ENCODE measurements around the gene OTOP3. TPM values are rescaled to one million over a fixed set of nuclear protein-coding genes. Genes with fewer than 3 reads are reported as not detected.

Gene OTOP3
- total RNA-seq (2022) (not detected in 2 replicates), Bru-seq, nascent RNA (not detected), BruChase-seq, experiment 1, labeled RNA remaining after a 6-hour chase (not detected), BruChase-seq, experiment 2, labeled RNA remaining after a 2-hour chase (not detected)
- long read RNA-seq: 0 reads

DNA sequence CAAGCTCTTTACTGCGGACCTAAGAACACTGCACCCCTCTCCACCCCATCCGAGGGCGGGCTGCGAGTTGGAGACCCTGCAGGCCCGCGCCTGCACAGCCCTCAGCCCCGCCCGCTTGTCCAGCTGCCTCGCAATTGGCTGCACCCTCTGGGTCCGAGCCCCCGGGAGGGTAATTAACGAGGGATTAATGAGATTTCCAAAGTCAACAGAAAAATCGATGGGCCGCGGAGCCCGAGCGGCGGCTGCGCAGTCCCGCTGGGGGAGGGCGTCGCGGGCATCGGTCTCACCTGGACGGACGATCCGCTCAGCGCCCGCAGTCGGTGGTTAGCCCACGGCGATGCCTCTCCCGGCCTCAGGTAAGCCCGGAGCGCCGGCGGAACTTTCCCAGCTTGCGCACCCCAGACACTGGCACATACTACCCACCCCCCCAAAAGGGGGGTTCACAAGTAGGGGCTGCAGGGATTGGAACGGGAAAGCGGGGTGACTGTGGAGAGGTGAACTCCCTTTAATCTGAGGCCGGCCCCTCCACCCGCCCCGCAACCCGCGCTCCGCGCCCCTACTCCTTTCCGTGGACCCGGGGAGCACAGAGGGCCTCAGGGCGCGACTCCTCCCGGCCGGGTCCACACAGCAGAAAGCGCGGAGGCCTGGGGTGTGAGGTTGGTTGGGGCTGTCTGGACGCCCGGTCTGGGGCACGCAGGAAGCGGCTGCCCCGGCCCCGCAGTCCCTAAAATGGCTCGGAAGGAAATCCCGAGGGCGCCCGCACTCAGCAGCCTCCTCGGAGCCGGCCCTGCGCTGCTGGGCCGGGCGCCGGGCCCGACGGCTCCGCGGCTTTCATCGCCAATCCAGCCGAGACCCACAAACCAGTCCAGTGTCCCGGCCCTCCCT is at the start of gene OTOP3:
Gene OTOP3 (plus strand): TSS at position 314 of the 885 bp plus-strand sequence. CDS start 24 bp downstream, at position 338.
- Mint-ChIP-seq H3K4me3 (ENCODE audit: unreplicated experiment) (no peak within 1 kb of the TSS), H3K4me1 (ENCODE audit: insufficient read depth, unreplicated experiment) (no peaks in the 10 kb centered on the region), H3K9me3 (ENCODE audit: unreplicated experiment) (no peaks in the 10 kb centered on the region), H3K27me3 (ENCODE audit: insufficient read depth, unreplicated experiment) (peaks cover 21% of the 10 kb centered on the region), H3K27ac (ENCODE audit: low read depth, unreplicated experiment) (no peak within 1 kb of the TSS), H3K36me3 (ENCODE audit: insufficient read depth, unreplicated experiment) (peaks cover 6% of the 10 kb centered on the region)
- POLR2A ChIA-PET: no interaction called here
- CTCF ChIA-PET: interaction anchor here (0.5 to 2.3 kb wide), 3 partner anchors 21 to 236 kb away, joined by 3 to 7 read pairs (median 4); no protein-coding TSS in a partner anchor
- intact Hi-C loops (cut with micrococcal nuclease): no loop called here
- TF ChIP-seq, protein P1, sequence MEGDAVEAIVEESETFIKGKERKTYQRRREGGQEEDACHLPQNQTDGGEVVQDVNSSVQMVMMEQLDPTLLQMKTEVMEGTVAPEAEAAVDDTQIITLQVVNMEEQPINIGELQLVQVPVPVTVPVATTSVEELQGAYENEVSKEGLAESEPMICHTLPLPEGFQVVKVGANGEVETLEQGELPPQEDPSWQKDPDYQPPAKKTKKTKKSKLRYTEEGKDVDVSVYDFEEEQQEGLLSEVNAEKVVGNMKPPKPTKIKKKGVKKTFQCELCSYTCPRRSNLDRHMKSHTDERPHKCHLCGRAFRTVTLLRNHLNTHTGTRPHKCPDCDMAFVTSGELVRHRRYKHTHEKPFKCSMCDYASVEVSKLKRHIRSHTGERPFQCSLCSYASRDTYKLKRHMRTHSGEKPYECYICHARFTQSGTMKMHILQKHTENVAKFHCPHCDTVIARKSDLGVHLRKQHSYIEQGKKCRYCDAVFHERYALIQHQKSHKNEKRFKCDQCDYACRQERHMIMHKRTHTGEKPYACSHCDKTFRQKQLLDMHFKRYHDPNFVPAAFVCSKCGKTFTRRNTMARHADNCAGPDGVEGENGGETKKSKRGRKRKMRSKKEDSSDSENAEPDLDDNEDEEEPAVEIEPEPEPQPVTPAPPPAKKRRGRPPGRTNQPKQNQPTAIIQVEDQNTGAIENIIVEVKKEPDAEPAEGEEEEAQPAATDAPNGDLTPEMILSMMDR (IDR thresholded peaks at IDR 0.05; ENCODE audit: unreplicated experiment): no peak
- BruUV-seq (replicated peaks): no TSS peak
- no peak for DNase-seq (ENCODE audit: unreplicated experiment)

DNA sequence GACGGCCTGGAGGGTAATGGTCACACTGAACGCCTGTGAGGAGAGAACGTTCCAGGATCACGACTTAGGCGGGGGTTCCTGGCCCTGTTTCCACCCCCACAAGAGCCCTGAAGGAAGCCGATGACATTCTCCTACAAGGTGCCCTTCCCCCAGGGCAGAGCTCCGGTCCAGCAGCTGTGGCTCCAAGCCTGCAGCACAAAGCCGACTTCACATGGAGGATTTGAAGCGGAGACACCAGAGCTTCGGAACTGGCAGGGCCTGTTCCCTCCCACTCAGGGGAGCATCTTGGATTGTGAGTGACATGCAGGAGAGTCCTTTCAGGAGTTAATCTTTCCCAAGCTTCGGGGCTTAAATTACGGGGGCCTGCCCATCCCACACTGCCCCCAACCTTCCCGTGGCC is 47.2 kb upstream of the OTOP3 start:
- H3K27ac Mint-ChIP-seq (ENCODE audit: low read depth, unreplicated experiment): no peak overlapping the region
- TF ChIP-seq, protein P1 (IDR thresholded peaks at IDR 0.05; ENCODE audit: unreplicated experiment): no peak
- ChIA-PET POLR2A (interaction anchor here (0.6 to 2.1 kb wide), 2 partner anchors 15 to 88 kb away, joined by 3 to 8 read pairs; partner anchors contain the start of gene FDXR), CTCF (interaction anchor here (0.7 to 0.8 kb wide), 2 partner anchors 17 to 58 kb away, joined by 3 read pairs; no protein-coding TSS in a partner anchor)
- no peaks in the 10 kb centered on the region for H3K4me1 Mint-ChIP-seq (ENCODE audit: insufficient read depth, unreplicated experiment)
- peaks cover 32% of the 10 kb centered on the region for H3K27me3 Mint-ChIP-seq (ENCODE audit: insufficient read depth, unreplicated experiment)
- no peak for DNase-seq (ENCODE audit: unreplicated experiment)
- intact Hi-C loops (cut with micrococcal nuclease): no loop called here
- no peaks in the 10 kb centered on the region for H3K9me3 Mint-ChIP-seq (ENCODE audit: unreplicated experiment)
- BruUV-seq (replicated peaks): no TSS peak
- no peaks in the 10 kb centered on the region for H3K36me3 Mint-ChIP-seq (ENCODE audit: insufficient read depth, unreplicated experiment)
- H3K4me3 Mint-ChIP-seq (ENCODE audit: unreplicated experiment): no peak overlapping the region

GRCh38 chr17:74890554-74890953 is 45.1 kb upstream of the OTOP3 start:
- DNase-seq (ENCODE audit: unreplicated experiment): no peak
- Mint-ChIP-seq H3K4me1 (ENCODE audit: insufficient read depth, unreplicated experiment) (no peaks in the 10 kb centered on the region), H3K4me3 (ENCODE audit: unreplicated experiment) (no peak overlapping the region), H3K36me3 (ENCODE audit: insufficient read depth, unreplicated experiment) (no peaks in the 10 kb centered on the region), H3K27ac (ENCODE audit: low read depth, unreplicated experiment) (no peak overlapping the region), H3K9me3 (ENCODE audit: unreplicated experiment) (no peaks in the 10 kb centered on the region), H3K27me3 (ENCODE audit: insufficient read depth, unreplicated experiment) (peaks cover 47% of the 10 kb centered on the region)
- CTCF ChIA-PET: interaction anchor here (0.9 kb wide), 1 partner anchor 347 kb away, joined by 3 read pairs; no protein-coding TSS in a partner anchor
- intact Hi-C loops (cut with micrococcal nuclease): no loop called here
- BruUV-seq (replicated peaks): no TSS peak
- POLR2A ChIA-PET: interaction anchor here (1.2 kb wide), 1 partner anchor 17 kb away, joined by 7 read pairs; no protein-coding TSS in a partner anchor
- TF ChIP-seq, protein P1 (IDR thresholded peaks at IDR 0.05; ENCODE audit: unreplicated experiment): no peak
